ENCODE results near the gene SWSAP1. TPM values are rescaled to one million over a fixed set of nuclear protein-coding genes. Genes with fewer than 3 reads are reported as not detected.

Gene SWSAP1
- total and polyA plus RNA-seq, 9 of the 15 experiments (the other 6 are each of a cell fraction or from before 2014, with no cell fraction given): 0.18 to 2.8 (median 1.7) TPM

DNA sequence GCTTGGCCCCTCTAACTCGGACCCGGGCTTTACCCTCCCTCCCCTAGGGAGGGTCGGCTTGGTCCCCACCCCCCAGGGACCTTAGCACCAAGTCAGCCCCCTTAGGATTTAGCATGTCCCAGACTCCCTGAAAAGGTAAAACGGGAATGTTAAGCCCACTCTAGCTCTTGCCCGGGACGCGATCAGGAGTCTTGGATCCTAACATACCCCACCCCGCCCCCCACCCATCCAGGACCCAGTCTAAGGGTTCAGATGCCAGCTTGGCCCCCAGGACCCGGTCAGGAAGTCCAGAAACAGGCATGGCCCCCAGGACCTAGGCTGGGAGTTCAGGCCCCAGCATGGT, 9.2 kb downstream of the SWSAP1 start:
- H3K27ac ChIP-seq (ENCODE audit: extremely low read depth, low read depth, low read length): peak overlapping the region; percentile 70
- CTCF ChIA-PET (ENCODE audit: low intra/inter-chr PET ratio): no interaction called here
- intact Hi-C loops (cut with micrococcal nuclease): loop anchor here (1.0 to 5.0 kb wide), 3 partner anchors 52 to 99 kb away; partner anchors contain the start of genes ELAVL3, ODAD3 and PRKCSH
- no peaks in the 10 kb centered on the region for H3K27me3 ChIP-seq (ENCODE audit: control insufficient read depth in 2 of 2, insufficient read depth in 2 of 2, low read length in 2 of 2)
- in situ Hi-C loops (cut with MboI): no loop called here
- peak overlapping the region; percentile 50 for H3K4me3 ChIP-seq
- peaks cover 3% of the 10 kb centered on the region for H3K9me1 ChIP-seq (ENCODE audit: control insufficient read depth, insufficient read depth, low read length)
- POLR2A ChIA-PET: interaction anchor here (0.6 to 2.8 kb wide), 5 partner anchors 9 to 519 kb away, joined by 3 to 20 read pairs (median 3); partner anchors contain the start of gene SWSAP1
- no TSS peak for BruUV-seq (replicated peaks)
- DNase-seq (ENCODE audit: extremely low read depth in 1 of 4, low spot score in 3 of 4): peak in 1 of 4 experiments; percentile 25
- peaks cover 8 to 46% of the 10 kb centered on the region in 2 experiments; a peak in 3 of 5 replicates for H3K4me1 ChIP-seq (replicated peaks in 1 of 2; ENCODE audit: control insufficient read depth in 2 of 2, insufficient read depth in 2 of 2, low read length in 2 of 2)
- peaks cover 27% of the 10 kb centered on the region for H3K36me3 ChIP-seq (ENCODE audit: control insufficient read depth, insufficient read depth, low read length)
- H2AFZ ChIP-seq (ENCODE audit: low read depth, low read length): peak overlapping the region; percentile 86
- peak overlapping the region; percentile 64 to 91; a peak in 3 of 4 replicates for H3K9ac ChIP-seq (ENCODE audit: insufficient read depth in 1 of 2, low read depth in 2 of 2, low read length in 2 of 2)
- no peaks in the 10 kb centered on the region; the same call in 1 of the 2 replicates for H4K20me1 ChIP-seq (replicated peaks; ENCODE audit: control insufficient read depth, insufficient read depth, low read length)
- TF ChIP-seq, protein P1, sequence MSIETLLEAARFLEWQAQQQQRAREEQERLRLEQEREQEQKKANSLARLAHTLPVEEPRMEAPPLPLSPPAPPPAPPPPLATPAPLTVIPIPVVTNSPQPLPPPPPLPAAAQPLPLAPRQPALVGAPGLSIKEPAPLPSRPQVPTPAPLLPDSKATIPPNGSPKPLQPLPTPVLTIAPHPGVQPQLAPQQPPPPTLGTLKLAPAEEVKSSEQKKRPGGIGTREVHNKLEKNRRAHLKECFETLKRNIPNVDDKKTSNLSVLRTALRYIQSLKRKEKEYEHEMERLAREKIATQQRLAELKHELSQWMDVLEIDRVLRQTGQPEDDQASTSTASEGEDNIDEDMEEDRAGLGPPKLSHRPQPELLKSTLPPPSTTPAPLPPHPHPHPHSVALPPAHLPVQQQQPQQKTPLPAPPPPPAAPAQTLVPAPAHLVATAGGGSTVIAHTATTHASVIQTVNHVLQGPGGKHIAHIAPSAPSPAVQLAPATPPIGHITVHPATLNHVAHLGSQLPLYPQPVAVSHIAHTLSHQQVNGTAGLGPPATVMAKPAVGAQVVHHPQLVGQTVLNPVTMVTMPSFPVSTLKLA (conservative IDR thresholded peaks at IDR 0.05): no peak; a peak in 1 of 4 replicates
- TF ChIP-seq GTF2F1 (IDR thresholded peaks at IDR 0.05; ENCODE audit: low read depth, low read length) (no peak), FOXK2 (conservative IDR thresholded peaks at IDR 0.05 in 1 of 2, IDR thresholded peaks at IDR 0.05 in 1 of 2; ENCODE audit: low read depth in 2 of 2) (0 out of 4 replicates have a peak, but pooled peaks of 1 of the 2 experiments have one; percentile 14), ZNF431 (CRISPR knock-in tag; IDR thresholded peaks at IDR 0.05) (0 out of 2 replicates have a peak, but pooled peaks have one; percentile 50)
- TF ChIP-seq, protein P2, sequence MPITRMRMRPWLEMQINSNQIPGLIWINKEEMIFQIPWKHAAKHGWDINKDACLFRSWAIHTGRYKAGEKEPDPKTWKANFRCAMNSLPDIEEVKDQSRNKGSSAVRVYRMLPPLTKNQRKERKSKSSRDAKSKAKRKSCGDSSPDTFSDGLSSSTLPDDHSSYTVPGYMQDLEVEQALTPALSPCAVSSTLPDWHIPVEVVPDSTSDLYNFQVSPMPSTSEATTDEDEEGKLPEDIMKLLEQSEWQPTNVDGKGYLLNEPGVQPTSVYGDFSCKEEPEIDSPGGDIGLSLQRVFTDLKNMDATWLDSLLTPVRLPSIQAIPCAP (CRISPR knock-in tag; IDR thresholded peaks at IDR 0.05; ENCODE audit: borderline replicate concordance): 0 out of 2 replicates have a peak, but pooled peaks have one; percentile 28
- WGBS (ENCODE audit: insufficient coverage, low coverage, missing lambda C conversion rate): 0% methylated on average over 3 of the region's 9 CpGs
- peak overlapping the region; percentile 90 for H3K4me2 ChIP-seq (ENCODE audit: insufficient read depth, low read length)
- FAIRE-seq: no peak
- H3K79me2 ChIP-seq (ENCODE audit: control insufficient read depth, insufficient read depth, low read length): peaks cover 16% of the 10 kb centered on the region; the same call in 2 of the 3 replicates
- H3K9me3 ChIP-seq (replicated peaks; ENCODE audit: control insufficient read depth, insufficient read depth, low read depth, low read length): no peaks in the 10 kb centered on the region
- ATAC-seq: no peak
